WERI-Rb-1 (cell line): ENCODE measurements around the gene TBC1D16.
A peak's percentile ranks its signal among the peaks of the same experiment; 100 is the strongest.

Experiments
- DNase-seq: peaks from one replicate; pipeline ENCODE4 v3.0.0-alpha.2; 2020
- H3K27ac ChIP-seq: fragments of 250-450 bp; sonication (Bioruptor Pico); 2 replicates; pipeline ENCODE4 v1.5.1; 2020; ENCODE audit warnings: mild to moderate bottlenecking, moderate library complexity
- H3K27me3 ChIP-seq: fragments of 250-450 bp; sonication (Bioruptor Pico); 2 replicates; pipeline ENCODE4 v1.5.1; 2021; ENCODE audit warnings: mild to moderate bottlenecking, low read depth, moderate library complexity; ENCODE audit not compliant: insufficient read depth, severe bottlenecking
- H3K36me3 ChIP-seq: fragments of 250-450 bp; sonication (Bioruptor Pico); 2 replicates; pipeline ENCODE4 v1.5.1; 2020; ENCODE audit warnings: mild to moderate bottlenecking, moderate library complexity
- H3K4me3 ChIP-seq: 2 replicates; pipeline ENCODE4 v1.5.1; 2011; ENCODE audit warnings: low read depth, mild to moderate bottlenecking, control low read depth, low read length
- H3K9me3 ChIP-seq: fragments of 250-450 bp; sonication (Bioruptor Pico); 2 replicates; pipeline ENCODE4 v1.5.1; 2021; ENCODE audit warnings: mild to moderate bottlenecking, moderate library complexity; ENCODE audit not compliant: severe bottlenecking
- TF ChIP-seq, protein P1 (sequence below): IDR thresholded peaks from 2 replicates; pipeline ENCODE4 v1.5.1; 2011; ENCODE audit warnings: low read depth, mild to moderate bottlenecking, control low read depth, inconsistent platforms, low read length

Gene TBC1D16

DNA sequence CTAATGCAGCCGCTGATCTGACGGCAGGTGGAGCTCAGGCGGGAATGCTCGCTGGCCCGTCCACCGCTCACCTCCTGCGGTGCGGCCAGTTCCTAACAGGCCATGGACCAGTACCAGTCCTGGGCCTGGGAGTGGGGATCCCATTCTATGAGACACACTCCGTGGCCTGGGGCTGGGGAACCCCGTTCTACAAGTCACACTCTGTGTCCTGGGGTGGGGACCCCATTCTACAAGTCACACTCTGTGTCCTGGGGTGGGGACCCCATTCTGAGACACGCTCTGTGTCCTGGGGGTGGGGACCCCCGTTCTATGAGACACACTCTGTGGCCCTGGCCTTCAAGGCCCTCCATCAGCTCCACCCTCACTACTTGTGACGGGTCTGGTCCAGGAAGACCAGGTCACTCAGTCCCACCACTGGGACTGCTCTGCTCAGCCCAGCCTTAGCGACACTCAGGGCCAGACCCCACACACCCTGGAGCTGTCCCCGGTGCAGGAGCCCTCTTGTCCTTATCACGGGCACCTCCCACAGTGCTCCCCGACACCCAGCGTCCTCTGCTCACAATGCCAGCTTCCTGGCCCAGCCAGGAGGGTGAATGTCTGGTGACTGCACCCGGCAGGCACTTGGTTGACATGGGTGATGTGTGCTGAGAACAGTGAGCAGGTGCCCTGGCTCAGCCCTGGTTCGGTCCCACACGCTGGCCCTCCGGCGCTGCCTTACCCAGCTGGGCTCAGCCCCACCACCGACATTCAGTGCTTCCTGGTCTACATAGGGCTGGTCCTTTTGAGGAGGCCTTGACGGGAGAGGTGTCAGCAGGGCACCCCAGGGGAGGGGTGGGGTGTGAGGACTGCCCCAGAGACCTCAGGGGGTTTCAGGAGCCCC lies 89.1 kb downstream of the TBC1D16 start:
- peak; percentile 7 for DNase-seq
- no peaks in the 10 kb centered on the region for H3K9me3 ChIP-seq
- H3K4me3 ChIP-seq, result no peak overlapping the region
- no peaks in the 10 kb centered on the region for H3K27me3 ChIP-seq
- H3K27ac ChIP-seq, result no peak overlapping the region
- peaks cover 95% of the 10 kb centered on the region for H3K36me3 ChIP-seq
- TF ChIP-seq, protein P1, sequence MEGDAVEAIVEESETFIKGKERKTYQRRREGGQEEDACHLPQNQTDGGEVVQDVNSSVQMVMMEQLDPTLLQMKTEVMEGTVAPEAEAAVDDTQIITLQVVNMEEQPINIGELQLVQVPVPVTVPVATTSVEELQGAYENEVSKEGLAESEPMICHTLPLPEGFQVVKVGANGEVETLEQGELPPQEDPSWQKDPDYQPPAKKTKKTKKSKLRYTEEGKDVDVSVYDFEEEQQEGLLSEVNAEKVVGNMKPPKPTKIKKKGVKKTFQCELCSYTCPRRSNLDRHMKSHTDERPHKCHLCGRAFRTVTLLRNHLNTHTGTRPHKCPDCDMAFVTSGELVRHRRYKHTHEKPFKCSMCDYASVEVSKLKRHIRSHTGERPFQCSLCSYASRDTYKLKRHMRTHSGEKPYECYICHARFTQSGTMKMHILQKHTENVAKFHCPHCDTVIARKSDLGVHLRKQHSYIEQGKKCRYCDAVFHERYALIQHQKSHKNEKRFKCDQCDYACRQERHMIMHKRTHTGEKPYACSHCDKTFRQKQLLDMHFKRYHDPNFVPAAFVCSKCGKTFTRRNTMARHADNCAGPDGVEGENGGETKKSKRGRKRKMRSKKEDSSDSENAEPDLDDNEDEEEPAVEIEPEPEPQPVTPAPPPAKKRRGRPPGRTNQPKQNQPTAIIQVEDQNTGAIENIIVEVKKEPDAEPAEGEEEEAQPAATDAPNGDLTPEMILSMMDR, result no peak

DNA sequence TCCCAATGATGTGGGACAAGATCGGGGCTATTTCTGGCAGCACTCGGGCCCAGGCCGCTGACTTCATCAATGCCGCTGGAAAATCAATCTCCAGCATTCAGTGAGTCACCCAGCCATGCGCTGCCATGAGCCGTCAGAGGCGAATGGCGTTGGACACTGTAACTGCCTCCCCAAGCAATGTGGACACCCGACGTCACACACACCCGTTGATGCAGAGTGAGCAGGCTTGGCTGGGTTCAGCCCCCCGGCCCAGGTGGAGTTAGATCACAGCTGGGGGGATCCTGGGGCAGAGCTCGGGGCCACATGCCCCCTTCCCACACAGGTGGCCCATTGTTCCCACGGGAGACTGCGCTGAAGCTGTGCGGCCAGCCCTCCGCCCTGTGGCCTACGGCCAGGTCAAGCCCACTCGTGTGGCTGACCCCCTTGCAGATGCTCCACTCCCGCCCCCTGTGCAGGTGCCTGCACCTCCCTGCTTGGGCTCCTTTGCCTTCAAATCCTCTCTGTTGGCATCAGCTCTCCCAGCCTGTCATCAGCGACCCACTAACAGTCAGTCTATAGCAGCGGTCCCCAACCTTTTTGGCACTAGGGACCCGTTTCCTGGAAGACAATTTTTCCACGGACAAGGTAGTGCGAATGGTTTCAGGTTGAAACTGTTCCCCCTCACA lies 89.9 kb downstream of the TBC1D16 start:
- Histone ChIP-seq H3K4me3 (no peak overlapping the region), H3K9me3 (no peaks in the 10 kb centered on the region), H3K27me3 (no peaks in the 10 kb centered on the region), H3K36me3 (peaks cover 95% of the 10 kb centered on the region), H3K27ac (no peak overlapping the region)
- no peak for DNase-seq
- TF ChIP-seq, protein P1, result no peak

DNA sequence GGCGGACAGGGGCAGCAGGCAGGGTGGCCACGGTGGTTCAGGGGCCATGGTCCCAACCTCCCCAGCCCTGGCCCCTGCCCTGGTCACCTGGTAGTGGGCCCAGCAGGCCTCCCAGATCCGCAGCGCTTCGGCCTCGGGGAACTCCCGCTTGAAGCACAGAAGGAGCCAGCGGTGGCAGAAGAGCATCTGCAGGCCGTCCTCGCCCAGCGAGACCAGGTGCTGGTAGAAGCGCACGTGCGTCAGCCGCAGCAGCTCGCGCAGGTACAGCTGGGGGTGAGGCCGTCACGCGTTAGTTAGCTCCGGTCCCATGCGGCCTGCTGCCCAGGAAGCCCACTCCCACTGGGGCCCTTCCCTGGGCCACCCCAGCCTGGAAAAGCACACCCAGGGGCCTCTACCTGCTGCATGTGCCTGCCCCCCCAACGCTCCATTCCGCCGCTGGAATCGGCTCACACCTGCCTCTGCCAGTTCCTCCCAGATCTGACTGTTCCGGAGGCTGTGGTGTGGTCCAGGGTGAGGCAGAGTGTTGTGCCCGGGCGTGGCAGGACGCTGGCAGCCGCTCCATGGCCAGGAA lies 90.8 kb downstream of the TBC1D16 start:
- no peaks in the 10 kb centered on the region for H3K27me3 ChIP-seq
- TF ChIP-seq, protein P1, result no peak
- H3K27ac ChIP-seq, result no peak overlapping the region

DNA sequence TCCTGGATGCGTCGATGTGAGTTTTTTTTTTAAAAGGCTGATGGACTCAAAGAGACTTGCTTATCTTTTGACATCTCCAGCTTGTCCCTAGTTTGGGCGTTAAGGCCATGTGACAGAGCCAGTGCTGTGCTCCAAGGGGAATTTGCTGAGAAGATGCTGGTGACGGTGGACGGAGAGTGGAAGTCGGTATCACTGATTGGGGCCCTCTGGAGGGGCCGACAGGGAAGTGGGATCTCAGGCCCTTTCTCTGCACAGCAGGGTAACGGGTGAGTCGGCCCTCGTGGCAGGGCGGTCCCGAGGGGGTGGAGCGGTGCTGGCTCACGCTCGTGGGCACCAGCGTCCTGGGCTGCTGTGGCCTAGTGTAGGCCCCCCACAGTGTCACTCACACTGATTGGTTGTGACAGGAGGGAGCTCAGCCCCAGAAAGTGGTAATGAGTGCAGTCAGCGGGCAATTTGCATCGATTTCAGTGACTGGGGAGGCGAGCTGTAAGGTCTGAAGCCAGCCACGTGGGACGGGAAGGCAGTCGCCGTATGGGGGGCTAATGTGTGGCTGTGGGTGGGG lies 91.3 kb downstream of the TBC1D16 start:
- TF ChIP-seq, protein P1, result no peak
- H3K36me3 ChIP-seq, result peaks cover 95% of the 10 kb centered on the region
- no peak for DNase-seq

More for the DNA sequence above, 90.8 kb downstream of the TBC1D16 start:
- Histone ChIP-seq H3K9me3 (no peaks in the 10 kb centered on the region), H3K36me3 (peaks cover 95% of the 10 kb centered on the region), H3K4me3 (no peak overlapping the region)
- DNase-seq, result peak; percentile 14

DNA sequence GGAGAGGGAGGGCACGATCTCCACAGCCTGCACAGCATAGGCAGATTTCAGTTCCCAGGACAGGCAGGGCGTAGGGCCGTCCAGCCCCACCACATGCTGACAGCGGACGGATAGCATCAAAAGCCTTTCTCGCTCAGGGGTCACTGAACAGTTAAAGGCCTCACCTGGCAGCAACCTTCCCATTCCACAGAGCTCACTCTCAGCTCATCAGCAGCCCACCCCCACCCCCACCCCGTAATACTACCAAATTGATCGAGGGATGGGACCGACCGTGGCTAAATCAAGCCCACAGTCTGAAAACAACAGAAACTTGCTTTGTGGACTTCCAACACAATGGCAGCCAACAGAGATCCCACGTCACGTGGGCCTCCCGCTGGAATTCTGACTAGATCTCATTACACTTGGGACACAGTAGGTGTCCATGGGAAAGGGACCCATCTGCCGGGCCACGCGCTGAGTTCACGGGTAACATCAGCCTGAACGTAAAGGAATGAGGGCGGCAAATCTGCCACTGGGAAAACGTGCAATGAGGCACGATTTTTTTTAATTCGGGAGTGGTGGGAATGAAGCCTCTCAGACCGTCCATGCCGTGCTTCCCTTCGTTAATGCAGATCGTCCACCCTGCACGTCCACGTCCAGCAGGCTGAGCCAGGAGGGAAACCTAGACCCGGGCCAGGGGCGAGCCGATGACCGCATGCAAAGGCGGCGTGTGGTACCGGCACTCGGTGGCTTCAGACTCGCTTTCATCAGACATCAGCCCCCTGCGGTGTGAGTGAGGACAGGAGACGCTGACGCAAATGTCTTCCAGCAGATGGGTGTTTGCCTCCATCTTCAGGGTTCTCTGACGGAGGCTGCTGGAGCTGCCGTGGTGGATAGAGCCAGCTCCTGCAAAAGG lies 92.1 kb downstream of the TBC1D16 start:
- H3K36me3 ChIP-seq, result peaks cover 95% of the 10 kb centered on the region
- DNase-seq, result peak; percentile 19
- TF ChIP-seq, protein P1, result no peak
- H3K27ac ChIP-seq, result no peak overlapping the region
- H3K27me3 ChIP-seq, result no peaks in the 10 kb centered on the region
- no peaks in the 10 kb centered on the region for H3K9me3 ChIP-seq
- H3K4me3 ChIP-seq, result no peak overlapping the region

More for the DNA sequence above, 91.3 kb downstream of the TBC1D16 start:
- Histone ChIP-seq H3K27ac (no peak overlapping the region), H3K27me3 (no peaks in the 10 kb centered on the region), H3K9me3 (no peaks in the 10 kb centered on the region), H3K4me3 (no peak overlapping the region)
